GM15510 (cell line): ENCODE results near the gene TMEM129.

ENCODE experiments used
- POLR2A ChIP-seq: IDR thresholded peaks from 3 replicates; pipeline ENCODE4 v1.6.1; 2011; ENCODE audit warnings: borderline replicate concordance; ENCODE audit not compliant: insufficient read length; ENCODE audit errors: extremely low read depth

TMEM129 gene

DNA sequence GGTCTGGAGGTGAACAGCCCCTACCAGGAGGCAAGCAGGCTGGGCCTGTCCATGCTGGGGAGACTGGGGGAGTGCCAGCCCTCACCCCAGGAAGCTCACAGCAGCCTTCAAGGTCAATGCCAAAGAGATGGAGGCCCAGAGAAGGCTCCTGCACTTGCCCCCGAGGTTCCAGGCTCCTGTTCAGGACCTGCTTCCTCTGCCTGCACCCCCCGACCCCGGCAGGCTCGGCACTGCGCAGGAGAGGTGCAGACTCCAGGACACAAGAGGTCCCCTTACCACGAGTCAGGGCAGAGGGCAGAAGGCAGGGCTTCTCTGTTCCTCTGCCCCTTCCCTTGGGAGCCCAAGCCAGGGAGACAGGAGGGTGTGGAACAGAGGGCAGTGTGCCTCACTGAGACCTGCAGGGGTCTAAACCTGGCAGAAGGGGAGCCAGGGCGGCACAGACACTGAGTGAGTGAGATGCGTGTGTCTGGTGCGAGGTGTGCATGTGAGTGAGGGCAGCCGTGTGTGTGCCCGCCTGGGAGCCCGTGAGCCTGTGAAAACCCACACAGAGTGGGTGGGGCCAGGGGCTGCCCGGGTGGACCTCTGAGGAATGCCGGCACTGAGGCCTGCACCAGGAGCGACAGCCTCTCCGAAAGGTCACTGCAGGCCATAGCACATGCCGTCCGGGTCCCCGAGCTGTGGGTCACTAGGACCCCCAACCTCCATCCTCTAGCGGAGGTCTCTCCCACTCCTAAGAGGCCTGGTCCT is 41.3 kb upstream of the TMEM129 start:
- TF ChIP-seq POLR2A, result no peak

DNA sequence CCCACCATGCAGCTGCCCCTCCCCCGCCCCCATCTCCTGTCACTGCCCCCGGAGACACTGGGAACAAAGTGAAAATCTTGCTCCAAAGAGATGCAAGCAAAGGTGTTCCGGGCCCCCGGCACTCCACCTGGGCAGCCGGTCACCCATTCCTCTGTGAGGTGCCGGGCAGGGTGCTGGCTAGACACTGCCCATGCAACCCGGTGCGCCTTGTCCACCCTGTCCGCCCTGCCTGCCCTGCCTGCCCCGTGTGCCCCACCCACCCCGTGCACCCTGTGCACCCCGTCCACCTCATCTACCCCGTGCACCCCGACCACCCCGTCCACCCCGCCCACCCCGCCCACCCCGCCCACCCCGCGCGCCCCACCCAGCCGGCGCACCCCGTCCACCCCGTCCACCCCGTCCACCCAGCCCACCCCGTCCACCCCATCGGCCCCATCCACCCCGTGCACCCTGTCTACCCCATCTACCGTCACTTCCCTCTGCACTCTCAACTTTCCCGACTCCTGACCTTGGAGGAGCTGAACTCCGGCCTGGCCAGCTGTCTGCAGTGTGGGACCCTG is 40.1 kb upstream of the TMEM129 start:
- no peak for TF ChIP-seq POLR2A

DNA sequence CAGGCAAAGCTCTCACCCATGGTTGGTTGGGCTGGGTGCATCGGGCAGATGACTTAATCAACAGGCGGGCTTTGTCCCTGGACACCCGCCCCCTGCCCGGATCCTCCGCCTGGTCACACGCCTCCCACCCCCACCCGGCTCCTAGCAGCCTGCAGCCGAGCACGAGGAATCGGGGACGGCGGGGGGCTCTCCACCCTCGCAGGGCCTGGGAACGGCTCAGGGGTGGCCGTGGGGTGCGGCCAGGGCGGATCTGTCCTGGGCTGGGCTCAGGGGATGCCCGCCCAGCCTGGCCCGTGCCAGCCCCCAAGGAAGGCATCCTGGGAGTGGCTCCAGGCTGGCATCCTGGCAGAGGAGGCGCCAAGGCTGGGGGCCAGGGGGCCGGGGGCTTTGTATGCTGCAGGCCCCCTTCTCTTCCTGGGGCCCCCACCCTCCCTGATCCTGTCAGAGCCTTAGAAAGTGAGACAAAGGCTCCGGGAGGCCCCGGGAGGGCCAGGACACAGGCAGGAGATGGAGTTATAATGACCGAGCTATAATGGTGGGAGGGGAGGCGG is 39.5 kb upstream of the TMEM129 start:
- no peak for TF ChIP-seq POLR2A

DNA sequence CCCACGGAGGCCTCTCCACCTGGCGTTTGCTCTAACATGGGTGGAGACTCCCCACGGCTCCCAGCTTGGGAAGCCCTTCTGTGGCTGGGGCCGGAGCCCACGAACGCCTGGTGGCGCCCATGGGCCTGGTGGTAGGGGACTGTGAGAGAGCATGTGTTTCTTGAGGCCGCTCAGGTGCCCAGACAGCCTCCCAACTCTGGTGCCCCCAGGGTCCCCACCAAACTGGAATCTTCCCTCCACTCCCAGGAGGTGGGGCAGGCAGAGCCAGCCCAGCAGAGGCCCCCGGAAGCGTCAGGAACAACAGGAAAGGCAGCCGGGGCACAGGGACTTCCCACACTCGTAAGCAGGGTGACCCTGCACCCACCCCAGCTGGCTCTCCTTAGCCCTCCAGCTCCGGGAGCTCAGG is 38.7 kb upstream of the TMEM129 start:
- TF ChIP-seq POLR2A, result no peak

DNA sequence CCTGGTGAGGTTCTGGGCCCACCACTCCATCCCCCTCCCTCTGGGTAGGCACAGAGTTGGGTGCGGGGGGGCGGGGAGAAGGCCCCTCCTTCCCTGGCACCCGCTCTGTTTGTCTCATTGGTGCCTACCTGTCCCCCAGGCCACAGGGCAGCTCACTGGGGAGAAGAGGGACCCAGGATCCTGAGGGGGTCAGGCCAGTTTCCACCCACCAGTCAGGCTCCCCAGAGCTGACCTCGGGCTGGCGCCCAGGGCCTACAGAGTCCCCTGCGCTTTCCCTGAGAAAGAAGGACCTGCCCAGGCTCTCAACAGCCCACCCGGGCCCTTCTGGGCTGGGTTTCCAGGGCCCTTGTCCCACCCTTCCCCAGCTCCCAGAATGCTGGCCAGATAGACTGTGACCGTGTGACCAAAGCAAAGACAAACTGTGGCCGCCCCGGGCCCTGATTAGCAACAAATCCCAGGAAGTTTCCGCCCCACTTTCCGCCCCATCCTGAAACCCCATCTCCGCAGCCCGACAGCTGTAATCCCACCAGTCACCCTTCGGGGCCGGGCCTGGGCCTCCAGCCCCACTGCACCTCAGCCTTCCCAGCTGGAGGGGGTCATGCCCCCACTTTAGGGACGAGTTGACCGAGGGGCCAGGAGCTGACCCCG is 38.2 kb upstream of the TMEM129 start:
- no peak for TF ChIP-seq POLR2A

DNA sequence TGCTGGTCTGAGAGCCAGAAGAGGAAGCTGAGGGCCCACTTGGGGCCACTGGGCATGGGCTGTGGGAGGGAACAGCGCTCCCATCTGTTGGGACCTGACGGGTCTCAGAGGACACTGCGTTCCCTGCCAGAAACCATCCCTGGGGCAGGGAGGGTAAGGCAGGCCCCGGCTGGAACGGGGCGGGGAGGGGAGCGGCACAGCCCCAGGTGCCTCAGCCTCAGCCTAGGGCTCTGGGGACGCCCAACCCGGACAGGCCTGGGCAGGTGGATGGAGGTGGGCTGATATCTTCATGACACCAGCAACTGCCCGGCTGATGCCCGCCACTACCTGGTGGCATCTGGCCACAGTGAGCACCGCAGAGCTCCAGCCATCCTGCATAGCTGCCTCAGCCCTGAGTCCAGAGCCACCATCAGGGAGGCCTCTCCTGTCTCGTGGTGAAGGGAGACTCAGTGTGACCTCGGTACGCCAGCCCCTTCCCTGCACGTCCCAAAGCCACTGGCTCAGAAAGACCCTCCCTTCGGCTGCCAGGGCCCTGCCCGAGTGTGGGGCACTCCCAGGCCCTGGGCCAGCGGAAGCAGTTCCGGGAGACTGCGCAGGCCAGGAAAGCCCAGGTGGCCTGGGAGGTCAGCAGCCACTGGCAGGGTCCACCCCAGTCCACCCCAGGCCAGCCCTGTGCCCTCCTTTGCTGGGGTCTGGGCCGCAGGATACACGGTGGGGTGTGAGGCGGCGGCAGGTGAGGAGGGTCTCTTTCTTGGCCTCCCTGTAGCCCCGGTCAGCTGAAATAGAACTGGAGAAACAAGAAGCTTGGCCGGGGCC is 37.4 kb upstream of the TMEM129 start:
- no peak for TF ChIP-seq POLR2A

DNA sequence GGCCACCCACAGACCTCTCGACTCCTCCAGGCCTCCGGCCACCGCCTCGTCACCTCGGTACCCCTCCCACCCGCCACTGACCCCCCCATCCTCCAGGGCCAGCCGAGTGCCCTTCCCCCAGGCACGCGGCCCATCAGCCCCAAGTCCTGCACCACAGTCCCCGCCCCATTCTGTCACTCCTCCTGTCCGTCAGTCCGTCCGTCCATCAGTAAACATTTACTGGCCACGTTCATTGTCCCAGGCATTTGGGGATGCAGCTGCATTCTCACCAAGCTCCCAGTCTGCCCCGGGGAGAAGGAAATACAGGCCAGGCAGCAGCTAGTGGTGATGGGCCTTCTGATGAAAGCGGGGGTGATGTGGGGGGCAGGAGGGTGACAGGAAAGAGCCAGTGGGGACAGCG is 36.7 kb upstream of the TMEM129 start:
- TF ChIP-seq POLR2A, result no peak

DNA sequence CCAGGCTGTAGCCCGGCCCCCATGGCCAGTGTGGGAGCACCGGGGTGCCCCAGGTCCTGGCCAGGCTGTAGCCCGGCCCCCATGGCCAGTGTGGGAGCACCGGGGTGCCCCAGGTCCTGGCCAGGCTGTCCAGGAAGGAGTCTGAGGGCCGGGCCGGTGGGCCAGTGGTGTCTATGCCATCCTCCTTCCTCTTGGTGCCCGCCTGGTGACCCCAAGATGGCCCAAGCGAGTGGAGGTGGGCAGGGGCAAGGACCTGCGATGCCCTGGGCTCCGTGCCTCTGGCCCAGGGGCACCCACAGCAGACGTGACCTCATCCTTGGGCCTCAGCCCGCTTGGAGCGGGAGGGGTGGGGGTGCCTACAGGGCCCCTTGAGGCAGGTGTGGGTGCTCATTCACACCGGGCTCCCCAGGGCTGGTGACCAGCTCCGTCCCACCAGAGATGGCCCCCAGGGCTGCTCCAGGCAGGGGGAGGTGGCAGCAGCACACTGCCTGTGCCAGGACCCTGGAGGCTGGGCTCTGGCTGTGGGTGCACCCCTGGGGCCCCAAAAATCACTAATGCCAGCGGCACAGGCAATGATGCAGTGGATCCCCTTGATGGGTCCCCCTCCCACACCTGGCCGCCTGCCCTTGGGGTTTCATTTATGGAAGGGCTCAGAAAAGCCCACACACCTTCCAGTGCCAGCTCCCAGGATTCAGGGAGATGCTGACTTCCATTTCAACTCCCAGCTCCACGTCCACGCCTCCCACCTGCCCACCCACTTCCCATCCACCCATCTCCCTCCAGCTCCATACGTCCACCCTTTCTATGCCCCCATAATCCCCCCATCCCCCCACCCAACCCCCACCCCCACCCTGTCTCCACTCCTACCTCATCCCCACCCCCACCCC is 36.0 kb upstream of the TMEM129 start:
- TF ChIP-seq POLR2A, result no peak

DNA sequence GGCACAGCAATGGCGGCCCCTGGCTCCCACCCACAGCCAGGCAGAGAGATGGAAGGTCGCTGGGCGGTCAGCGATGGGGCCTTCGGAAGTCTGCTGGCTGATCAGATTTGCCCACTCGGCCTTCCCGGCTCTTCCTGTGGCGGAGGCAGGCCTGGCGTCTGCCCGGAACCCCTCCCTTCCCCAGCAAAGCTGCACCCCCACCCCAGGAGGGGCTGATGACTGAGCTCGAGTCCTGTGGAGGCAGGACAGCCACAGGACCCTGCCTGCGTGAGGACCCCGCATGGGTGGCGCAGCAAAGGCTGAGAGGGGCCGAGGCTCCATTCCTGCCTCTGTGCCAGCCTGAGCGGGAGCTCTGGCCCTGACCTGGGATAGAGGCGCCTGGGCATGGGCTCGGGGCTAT is 35.0 kb upstream of the TMEM129 start:
- no peak for TF ChIP-seq POLR2A

DNA sequence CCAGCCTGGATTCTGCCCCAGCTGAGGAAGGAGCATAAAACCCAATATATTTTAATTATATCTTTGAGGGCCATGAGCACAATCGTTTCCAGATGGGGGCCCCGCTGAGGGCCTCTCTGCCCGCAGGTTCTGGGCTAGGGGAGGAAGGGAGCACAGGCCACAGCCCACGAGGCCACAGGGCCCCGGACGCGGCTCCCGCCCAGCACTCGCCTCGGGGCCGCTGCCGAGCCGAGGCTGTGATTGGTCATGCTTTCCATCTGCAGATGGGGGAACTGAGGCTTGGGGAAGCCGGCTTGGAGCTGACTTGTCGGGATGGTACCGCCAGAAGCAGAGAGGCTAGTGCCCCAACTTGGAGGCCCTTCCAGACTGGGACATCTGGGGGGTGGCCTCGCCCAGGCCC is 34.2 kb upstream of the TMEM129 start:
- TF ChIP-seq POLR2A, result no peak

DNA sequence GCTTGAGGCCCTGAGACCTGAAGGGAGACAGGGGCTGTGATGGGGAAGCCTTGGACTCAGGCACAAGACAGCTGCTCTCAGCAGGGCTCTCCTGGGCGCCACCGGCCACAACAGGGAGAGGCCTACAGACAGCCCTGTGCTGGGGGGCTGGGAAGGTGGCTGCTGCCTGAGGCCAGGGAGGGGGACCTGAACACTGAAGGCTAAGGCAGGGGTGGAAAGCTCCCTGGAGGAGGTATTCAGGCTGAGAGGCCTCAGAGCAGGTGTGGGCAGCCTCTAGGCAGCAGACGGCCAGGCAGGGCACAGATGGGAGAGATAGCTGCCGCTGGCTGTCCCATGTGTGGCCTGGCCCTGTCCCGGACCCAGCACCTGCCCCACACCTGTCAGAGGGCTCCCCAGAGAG is 33.2 kb upstream of the TMEM129 start:
- no peak for TF ChIP-seq POLR2A

DNA sequence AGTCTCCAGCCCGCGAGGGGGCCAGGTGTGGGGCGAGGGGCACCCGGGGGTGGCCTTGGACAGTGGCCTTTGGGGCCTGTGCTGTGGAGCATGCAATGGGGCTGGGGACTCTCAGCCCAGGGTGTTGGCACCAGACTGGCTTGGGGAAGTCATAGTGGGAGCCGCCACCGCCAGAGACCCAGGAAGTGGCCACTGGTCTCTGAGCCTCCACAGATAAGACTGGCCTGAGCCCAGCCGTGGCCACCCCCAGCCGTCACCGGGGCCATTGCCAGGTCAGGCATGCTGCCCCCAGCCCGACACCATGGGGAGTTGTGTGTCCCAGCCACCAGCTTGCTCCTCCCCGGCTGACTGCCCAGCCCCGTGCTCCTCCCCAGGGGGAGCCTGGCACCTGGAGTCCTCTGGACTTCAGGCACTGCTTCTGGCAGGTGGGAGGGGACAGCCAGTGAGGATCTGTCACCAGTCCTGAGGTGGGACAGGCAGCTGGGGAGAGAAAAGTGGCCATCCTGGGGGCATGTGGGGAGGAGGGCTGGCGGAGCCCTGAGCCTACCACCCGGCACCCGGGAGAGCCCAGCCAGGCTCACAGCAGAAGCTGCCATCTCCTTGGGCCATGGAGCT is 32.7 kb upstream of the TMEM129 start:
- TF ChIP-seq POLR2A, result no peak

DNA sequence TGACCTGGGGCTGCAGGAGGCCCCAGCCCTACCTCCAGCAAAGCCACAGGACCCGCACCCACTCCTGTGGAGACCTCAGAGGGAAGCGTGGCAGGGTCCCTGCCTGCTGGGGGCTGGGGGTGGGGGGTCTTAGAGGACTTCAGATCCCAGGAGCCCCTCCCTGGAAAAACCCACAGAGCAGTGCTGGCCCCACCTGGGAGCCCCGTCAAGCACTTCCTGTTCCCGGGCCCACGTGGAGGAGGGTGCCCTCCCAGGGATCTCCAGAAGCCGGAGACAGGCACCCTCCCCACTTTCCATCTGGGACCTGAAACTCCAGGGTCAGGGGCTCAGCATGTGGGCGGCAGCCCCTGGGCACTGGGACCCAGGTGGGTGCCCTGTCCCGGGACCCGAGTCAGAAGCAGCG is 32.2 kb upstream of the TMEM129 start:
- no peak for TF ChIP-seq POLR2A

DNA sequence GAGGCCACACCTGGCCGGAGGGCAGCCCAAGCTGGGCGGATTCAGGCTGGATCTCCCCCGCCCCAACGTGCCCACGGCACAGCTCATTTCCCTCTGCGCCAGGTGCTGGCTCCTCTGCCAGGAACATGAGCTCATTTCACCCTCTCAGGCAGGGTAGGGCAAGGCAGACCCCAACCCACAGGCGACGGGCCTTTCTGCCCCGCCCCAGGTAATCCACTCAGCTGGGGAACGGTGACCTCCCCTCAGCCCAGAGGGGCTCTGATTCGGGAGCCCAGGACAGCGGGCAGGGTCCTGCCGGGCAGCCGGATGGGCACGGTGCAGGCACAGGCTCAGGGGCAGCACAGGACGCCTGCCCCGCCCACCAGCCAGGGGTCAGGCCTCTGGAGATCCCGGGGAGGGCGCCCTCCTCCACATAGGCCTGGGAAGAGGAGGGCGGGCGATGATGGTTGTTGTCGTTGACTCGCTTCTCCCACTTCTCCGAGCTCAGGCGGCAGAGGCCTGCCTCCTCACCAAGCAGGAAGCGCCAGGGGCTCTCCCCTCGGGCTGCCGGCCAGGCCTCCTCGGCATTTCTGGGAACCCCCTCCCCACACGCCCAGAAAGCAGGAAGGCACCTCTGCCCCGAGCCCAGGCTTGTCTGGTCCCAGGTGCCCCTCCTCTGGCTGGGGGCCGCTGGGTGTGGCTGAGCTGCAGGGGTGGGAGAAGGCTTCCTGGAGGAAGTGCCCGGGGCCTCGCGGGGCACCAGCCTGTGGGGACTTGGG is 31.3 kb upstream of the TMEM129 start:
- TF ChIP-seq POLR2A, result no peak

DNA sequence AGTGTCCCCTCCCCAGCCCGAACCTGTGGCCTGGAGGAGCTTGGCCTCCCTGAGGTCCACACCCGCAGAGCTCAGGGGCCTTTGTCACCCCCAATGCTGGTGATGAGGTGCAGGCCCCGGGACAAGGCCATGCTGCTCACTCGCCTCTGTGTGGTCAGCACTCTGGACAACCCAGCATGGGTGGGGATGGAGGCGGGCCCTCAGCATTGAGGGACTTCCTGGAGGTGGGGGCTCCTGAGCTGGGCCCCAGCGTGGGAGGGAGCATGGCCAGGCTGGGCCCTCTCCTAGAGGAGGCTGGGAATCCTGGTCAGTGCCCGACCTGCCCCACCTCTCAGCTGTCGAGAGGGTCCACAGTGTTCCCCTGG is 30.8 kb upstream of the TMEM129 start:
- TF ChIP-seq POLR2A, result no peak
